ENCODE measurements around the gene MDH2.
"Not testable (repeated sequence)": the region's sequence is repeated elsewhere in the genome, so short reads cannot be mapped to it uniquely, and the experiment has no call there.

MDH2 gene

DNA sequence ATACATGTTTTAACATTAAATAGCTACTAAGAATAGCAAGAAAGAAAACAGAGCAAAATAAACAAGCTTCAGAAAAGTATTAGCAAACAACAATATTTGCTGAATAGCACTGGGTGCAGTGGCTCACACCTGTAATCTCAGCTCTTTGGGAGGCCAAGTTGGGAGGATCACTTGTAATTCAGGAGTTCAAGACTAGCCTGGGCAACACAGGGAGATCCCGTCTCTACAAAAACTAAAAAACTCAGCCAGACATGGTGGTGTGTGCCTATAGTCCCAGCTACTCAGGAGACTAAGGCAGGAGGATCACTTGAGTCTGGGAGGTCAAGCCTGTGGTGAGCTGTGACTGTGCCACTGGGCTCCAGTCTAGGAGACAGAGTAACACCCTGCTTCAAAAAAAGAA, 66.8 kb downstream of the MDH2 start:
- DNase-seq (ENCODE audit: low read depth) = not testable (repeated sequence)

Measured in activated gamma-delta T cell treated with anti-CD3 and anti-CD28 coated beads, Interleukin-2, amount 50 U/mL, for 16 hours (primary cell).